Stimulated activated CD8-positive, alpha-beta memory T cell treated with anti-CD3 and anti-CD28 coated beads, Interleukin-12 subunit alpha, Interleukin-12 subunit beta, amount 100 ng/mL, for 4 hours (primary cell): ENCODE data around the gene SP140L.
"Not testable (repeated sequence)": the region's sequence is repeated elsewhere in the genome, so short reads cannot be mapped to it uniquely, and the experiment has no call there.

Source experiments
- DNase-seq: peaks from one replicate; pipeline ENCODE4 v3.0.0-alpha.2; 2020; ENCODE audit warnings: low read depth

The SP140L gene

DNA sequence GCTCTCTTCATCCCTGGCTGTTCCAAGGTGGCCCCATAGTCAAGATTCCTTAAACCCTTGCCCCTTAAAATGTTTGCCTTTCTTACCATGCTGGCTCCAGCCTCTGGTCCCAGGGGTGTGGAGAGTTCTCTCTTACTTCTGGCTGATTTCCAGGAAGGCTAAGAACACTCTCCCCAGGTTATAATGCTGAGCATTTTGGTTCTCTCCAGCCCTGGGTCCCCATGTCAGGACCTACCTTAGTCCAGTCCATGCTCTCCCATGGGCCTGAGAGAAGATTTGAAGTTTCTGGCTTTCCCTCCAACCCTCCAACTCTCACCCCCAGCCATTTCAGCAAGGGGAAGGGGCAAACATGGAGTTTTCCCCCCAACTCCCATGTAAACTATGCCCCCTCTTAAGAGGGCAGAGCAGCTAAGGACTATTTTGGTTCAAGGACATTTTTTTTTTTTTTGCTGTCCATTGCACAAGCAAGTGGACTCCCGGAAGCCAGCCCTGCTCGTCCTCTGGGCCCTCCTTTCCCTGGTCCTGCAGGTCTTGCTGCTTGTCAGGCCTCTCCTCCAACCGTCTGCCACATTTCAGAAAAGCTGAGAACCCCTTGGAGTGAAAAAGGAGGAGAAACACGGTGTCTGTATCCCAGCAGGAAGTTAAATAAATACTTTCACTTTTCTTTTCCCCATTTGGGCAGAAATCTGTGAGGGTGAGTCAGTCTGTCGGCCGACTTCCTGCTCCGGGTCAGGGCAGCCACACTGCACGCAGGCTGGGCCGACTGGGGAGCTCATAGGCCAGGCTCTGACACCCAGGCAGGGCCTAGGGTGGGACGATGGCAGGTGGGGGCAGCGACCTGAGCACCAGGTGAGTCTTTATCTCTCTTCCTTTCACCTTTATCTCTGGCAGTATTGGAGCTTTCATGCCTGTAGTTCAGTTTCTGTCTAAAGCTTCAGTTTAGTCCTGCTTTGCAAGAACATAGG, at the start of gene SP140L:
Gene SP140L (plus strand): TSS at position 741 of the 965 bp plus-strand sequence. CDS start 77 bp downstream, at position 818.
- peak; percentile 69 for DNase-seq

GRCh38 chr2:230282936-230283335, 44.1 kb upstream of the SP140L start:
- DNase-seq, result no peak

DNA sequence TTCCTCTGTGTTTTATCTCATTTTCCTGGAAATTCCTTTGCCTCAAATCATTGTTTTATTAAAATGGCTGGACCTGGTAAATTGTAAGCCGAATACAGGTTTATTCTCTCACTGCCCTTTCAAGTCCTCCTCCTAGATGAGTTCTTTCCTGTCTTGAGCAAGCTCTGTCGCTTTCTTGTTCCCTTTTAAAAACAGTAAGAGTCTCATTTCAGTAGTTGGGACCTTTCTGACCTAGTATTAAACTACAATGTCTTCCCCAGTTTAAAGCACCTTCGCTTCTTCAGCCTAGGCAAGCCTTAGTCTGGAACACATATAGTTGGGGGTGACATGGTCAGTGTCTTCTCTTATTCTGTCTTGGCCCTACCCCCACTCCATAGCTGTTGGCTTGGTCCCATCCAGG, 40.9 kb upstream of the SP140L start:
- DNase-seq, result no peak

GRCh38 chr2:230289311-230289710, 37.7 kb upstream of the SP140L start:
- DNase-seq, result not testable (repeated sequence)

GRCh38 chr2:230295192-230295591, 31.8 kb upstream of the SP140L start:
- DNase-seq, result no peak

DNA sequence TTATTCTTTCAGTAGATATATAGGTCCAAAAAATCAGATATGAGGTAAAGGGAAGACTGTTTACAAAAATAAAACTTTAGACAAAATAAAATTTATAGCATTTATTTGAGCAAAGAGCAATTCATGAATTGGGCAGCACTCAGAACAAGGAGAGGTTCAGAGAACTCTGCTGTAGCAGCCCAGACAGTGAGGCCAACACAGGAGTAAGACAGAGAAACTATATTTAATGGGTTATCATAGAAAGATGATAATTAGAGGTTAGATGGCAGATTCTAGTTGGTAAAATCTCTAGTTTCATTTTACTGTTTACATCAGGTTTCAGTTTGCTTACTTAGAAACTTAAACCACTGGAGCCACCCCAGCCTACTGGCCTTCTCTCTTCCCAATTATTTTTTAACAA, 30.1 kb upstream of the SP140L start:
- DNase-seq, result no peak

- no peak for DNase-seq
Observed at GRCh38 chr2:230299618-230300017, 27.4 kb upstream of the SP140L start.

DNA sequence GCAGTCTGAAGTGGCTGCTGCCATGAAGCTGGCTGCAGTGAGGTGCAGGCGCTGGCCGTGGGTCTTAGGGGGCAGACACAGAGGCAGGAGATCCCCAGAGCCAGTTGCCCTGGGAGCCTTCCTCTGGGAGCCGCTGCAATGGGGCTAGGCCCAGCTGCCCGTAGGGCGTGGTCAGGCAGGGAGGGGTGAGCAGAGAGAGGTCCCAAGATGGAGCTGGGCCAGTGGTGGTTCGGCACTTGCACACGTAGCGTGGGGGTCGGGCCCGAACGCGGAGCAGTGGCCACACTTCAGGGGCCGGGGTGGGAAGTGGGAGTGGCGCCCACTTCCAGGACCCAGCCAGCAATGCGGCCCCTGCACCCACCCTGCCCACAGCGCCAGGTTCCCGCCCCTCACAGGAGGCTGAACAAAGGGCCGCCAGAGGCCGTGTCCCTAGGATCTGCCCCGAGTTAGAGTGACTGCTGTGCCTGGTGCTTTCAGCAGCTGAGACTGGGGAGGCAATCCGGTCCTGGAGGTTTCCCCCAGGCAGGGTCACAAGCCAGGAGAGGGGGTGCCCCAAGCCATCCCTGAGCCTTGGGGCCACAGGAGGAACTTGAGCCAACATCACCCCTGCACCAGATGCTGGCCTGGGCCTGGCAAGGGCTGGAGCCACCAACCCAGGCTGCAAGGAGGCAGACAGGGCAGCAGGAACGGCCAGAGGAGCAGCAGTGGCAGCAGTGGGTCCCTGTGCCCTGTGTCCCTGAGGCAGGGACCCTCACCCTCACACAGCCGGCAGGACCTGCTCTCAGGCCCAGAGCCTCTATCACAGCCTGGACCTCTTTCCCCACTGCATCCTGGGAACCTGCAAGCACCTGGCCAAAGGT, 21.3 kb upstream of the SP140L start:
- no peak for DNase-seq

- no peak for DNase-seq
Observed at GRCh38 chr2:230306474-230306873, 20.5 kb upstream of the SP140L start.

DNA sequence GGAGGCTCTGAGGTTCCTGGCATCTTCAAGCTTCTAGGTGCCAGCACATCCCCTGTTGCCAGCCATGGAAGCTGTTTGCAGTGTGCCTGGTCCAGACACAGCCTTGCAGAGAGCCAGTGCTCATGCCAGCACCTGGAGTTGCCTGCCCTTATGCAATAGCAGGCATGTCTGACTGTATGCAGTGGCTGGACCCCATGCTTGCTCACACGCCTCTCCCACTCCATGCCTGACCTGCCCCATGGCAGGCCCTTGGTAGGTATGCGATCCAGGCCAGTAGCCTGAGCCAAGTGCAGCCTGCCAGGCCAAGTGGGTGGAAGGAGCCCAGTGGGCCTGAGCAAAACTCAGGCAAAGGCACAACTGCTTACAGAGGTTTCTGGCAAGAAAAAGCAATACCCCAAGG, 19.5 kb upstream of the SP140L start:
- DNase-seq, result no peak

DNA sequence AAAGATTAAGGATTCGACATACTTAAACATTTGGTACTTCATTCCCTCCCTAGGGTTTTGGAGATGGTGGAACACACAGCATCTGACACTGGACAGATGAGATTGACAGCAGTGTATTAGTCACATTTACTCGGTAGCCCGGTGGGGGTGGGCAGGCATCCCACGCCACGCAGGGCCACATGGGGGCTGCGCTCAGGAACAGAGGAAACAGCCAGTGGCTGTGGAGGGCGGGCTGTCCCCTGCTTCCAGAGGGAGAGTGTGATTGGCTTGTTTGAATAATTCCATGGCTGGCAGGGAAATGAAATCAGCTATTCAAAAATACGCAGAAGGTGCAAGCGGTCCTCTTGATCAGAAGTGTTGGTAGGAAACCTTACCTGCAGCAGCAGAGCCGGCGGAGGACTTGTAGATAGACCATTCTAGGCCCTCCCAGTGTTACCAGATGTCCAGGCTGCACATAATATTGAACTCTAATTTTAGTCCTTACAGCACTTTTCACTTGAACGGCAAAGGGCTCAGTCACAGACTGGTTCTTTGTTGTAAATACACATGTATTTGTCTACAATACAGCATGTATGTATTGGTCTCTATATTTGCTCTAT, 18.5 kb upstream of the SP140L start:
- DNase-seq, result no peak

DNA sequence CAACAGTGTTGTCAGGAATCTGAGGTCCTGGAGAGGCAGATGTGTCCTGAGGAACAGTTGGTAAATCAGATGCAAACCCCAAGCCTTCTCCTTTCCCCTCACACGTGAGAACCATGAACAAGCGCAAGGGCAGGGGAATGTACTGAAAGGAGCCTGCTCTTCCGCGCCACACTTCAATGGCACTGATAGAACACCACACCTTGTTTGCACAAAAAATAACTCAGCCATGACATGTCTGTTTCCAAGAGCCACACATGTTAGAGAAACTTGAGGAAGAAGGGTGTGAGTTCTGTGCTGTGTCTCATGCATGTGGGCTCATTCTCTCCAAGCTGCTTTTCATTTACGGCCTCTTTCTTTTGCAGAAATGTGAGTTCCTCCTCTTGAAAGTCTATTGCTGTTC, 16.2 kb upstream of the SP140L start:
- not testable (repeated sequence) for DNase-seq

DNA sequence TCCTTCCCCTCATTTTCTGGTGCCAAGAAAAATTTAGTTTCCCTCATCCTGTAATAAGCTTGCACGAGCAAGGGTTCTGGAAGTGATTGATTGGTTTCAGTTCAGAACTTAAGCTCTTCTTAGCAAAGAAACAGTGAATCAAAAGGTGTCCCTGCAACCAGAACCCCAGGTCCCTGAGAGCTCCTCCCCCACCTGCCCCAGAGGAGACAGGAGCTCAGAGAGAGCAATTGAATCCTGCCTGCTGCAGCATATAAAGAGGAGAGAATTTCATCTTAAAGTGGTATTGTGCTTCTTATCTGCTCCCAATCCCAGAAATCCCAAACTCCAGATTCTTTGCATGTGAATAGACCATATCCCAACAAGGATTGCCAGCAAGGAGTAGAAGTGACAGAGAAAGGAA, 15.4 kb upstream of the SP140L start:
- not testable (repeated sequence) for DNase-seq

GRCh38 chr2:230312638-230313037, 14.4 kb upstream of the SP140L start:
- DNase-seq, result no peak

DNA sequence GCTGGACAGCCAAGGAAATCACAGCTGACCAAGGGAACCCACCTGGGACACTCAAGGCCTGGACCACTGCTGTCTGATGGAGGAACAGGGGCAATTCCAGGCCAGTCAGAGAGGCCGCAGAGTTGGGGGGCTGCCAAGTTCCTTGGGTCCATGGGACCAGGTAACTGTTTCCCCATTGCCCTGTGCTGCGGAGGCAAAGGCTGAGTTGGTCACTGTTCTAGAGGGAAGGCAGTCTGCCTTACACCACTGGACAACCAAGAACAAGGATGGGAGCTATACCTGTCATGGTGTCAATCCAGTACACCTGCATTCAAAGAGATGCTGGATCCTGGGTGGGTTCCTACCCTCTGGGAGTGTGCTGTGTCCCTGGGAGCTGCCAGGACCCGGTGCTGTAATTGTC, 9.6 kb upstream of the SP140L start:
- DNase-seq, result no peak

DNA sequence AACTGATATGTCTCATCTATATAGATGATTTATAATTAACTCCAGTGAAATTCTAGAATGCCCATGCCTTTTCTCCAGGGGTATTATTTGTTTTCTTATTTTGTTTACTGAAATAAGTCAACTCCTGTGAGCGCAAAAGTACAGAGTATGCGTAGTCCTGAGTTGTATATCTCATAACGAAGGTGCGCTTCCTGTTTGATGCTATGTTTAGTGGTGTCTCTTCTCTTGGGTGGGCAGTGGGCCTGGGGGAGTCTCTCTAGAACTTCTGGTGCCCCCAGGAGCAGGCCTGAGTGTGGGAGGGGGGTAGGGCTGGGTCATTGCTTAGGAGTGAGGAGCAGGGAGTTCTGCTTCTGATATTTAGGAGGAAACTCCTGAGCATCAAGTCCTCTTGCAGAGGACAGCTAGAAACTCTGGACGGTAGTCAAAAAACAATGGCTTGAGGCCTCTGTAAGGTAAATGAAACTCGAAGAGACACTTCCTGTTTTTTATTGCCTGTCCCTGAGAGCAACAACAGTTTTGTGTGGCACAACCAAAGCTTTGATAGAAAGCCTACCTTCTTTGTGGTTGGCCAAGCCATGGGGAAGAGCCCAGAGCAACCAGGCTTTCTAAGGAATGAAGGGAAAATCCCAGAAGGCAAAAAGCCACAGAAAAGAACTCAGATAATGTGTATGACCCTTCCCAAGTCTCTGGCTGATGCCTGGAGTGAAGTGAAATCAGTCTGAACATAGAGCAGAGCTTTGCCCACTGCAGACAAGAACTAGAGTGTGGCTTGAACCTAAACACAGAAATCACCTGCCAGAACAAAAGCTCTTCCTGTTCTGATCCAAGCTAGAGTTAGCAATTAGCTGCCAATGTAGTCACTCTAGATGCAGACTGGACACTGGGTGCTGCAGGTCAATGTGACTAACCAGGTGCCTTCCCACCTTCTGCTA, 8.5 kb upstream of the SP140L start:
- no peak for DNase-seq

GRCh38 chr2:230319211-230319862, 7.7 kb upstream of the SP140L start:
- DNase-seq, result peak; percentile 23

DNA sequence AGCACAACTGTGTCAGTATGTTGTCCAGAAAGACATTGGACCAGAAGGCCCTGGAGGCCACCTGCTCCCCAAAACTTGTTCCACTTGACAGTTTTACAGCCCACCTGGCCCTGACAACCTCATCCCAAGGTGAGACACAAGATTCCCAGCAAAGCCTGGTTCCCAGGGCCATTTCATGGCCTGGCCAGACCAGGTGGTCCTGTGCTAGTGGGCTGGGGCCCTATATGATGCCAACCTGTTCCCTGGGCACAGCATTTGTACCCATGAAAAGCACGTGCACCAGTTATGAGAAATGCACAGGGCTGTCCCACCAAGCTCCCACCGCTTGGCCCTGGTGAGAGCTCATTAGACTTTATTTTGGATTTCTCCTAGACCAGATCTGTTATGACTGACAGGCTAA, 6.0 kb upstream of the SP140L start:
- no peak for DNase-seq

GRCh38 chr2:230322561-230323384, 4.2 kb upstream of the SP140L start:
- no peak for DNase-seq
